Measurements from ENCODE around the gene FHOD3. TPM values are rescaled to one million over a fixed set of nuclear protein-coding genes. Genes with fewer than 3 reads are reported as not detected.

Gene FHOD3
- total RNA-seq, 1 experiment from 2014 or later, result 2.9 TPM

DNA sequence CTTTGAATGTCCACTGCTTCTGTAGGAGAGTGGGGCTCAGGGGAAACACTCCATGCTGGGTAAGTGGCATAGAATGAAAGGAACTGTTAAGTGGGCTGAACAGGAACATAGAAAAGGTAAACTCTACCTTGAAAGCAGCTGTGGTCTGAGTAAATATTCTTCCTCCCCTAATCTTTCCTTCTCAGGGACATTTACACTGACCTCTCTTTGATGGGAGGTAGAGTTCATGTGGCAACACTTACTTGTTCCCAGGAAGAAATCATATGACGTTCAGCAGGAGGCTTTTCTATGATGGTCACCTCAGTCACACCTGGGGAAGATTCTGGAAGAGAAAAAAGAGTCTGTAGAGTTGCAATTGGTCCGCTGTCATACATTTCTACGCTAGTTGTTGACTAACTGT, 521.1 kb downstream of the FHOD3 start:
- no peaks in the 10 kb centered on the region for H3K27me3 Mint-ChIP-seq (ENCODE audit: unreplicated experiment)

DNA sequence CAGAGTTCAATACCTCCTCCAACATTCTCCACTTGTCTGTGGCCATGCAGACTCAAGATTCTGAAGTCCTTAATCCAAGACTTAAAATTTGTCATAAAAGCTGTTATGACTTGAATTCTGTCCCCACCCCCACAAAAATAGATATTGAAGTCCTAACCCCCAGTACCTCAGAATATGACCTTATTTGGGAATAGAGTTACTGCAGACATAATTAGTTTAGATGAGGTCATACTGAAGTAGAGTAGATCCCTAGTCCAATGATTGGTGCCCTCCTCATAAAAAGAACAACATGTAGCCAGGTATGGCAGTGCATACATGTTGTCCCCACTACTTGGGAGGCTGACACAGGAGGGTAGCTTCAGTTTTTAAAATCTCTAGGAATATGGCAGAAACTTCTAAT, 522.1 kb downstream of the FHOD3 start:
- intact Hi-C loops (cut with micrococcal nuclease; ENCODE audit: unreplicated experiment), result no loop called here

More for the DNA sequence above, 521.1 kb downstream of the FHOD3 start:
- DNase-seq, result no peak
- H3K4me3 Mint-ChIP-seq (ENCODE audit: low read depth, unreplicated experiment), result no peak overlapping the region
- TF ChIP-seq, protein P1, sequence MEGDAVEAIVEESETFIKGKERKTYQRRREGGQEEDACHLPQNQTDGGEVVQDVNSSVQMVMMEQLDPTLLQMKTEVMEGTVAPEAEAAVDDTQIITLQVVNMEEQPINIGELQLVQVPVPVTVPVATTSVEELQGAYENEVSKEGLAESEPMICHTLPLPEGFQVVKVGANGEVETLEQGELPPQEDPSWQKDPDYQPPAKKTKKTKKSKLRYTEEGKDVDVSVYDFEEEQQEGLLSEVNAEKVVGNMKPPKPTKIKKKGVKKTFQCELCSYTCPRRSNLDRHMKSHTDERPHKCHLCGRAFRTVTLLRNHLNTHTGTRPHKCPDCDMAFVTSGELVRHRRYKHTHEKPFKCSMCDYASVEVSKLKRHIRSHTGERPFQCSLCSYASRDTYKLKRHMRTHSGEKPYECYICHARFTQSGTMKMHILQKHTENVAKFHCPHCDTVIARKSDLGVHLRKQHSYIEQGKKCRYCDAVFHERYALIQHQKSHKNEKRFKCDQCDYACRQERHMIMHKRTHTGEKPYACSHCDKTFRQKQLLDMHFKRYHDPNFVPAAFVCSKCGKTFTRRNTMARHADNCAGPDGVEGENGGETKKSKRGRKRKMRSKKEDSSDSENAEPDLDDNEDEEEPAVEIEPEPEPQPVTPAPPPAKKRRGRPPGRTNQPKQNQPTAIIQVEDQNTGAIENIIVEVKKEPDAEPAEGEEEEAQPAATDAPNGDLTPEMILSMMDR (IDR thresholded peaks at IDR 0.05; ENCODE audit: unreplicated experiment), result no peak
- no TSS peak for BruUV-seq (replicated peaks)
- peaks cover 11% of the 10 kb centered on the region for H3K36me3 Mint-ChIP-seq (ENCODE audit: insufficient read depth, unreplicated experiment)
- no peak overlapping the region for H3K27ac Mint-ChIP-seq (ENCODE audit: unreplicated experiment)
- no peaks in the 10 kb centered on the region for H3K4me1 Mint-ChIP-seq (ENCODE audit: low read depth, unreplicated experiment)
- no peaks in the 10 kb centered on the region for H3K9me3 Mint-ChIP-seq (ENCODE audit: low read depth, unreplicated experiment)
- CTCF ChIA-PET, result no interaction called here
- intact Hi-C loops (cut with micrococcal nuclease; ENCODE audit: unreplicated experiment), result no loop called here

DNA sequence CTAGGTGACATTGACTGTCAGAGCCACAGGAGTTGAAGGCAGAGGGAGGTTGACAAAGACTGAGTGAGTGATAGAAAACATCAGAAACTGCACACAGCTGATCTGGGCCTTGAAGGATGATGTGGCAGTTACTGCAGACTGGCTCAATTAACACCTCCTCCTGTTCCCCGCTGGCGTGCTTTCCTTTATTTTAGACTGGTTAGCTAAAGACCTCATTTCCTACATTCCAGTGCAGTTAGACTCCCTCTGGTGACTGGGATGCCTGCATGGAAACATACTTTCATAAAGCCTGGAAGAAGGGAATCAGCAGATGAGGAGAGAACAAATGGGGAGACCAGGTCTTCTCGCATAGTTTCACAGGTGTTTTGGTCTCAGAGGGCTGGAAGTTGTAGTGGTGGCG, 524.2 kb downstream of the FHOD3 start:
- TF ChIP-seq, protein P1 (IDR thresholded peaks at IDR 0.05; ENCODE audit: unreplicated experiment), result no peak
- H3K4me1 Mint-ChIP-seq (ENCODE audit: low read depth, unreplicated experiment), result peaks cover under 1% of the 10 kb centered on the region
- no TSS peak for BruUV-seq (replicated peaks)
- H3K27ac Mint-ChIP-seq (ENCODE audit: unreplicated experiment), result no peak overlapping the region
- no peaks in the 10 kb centered on the region for H3K9me3 Mint-ChIP-seq (ENCODE audit: low read depth, unreplicated experiment)
- no peaks in the 10 kb centered on the region for H3K27me3 Mint-ChIP-seq (ENCODE audit: unreplicated experiment)
- CTCF ChIA-PET, result no interaction called here
- H3K4me3 Mint-ChIP-seq (ENCODE audit: low read depth, unreplicated experiment), result no peak overlapping the region
- intact Hi-C loops (cut with micrococcal nuclease; ENCODE audit: unreplicated experiment), result no loop called here
- DNase-seq, result no peak
- H3K36me3 Mint-ChIP-seq (ENCODE audit: insufficient read depth, unreplicated experiment), result no peaks in the 10 kb centered on the region

More for the DNA sequence above, 522.1 kb downstream of the FHOD3 start:
- Mint-ChIP-seq H3K27me3 (ENCODE audit: unreplicated experiment) (no peaks in the 10 kb centered on the region), H3K4me3 (ENCODE audit: low read depth, unreplicated experiment) (no peak overlapping the region), H3K9me3 (ENCODE audit: low read depth, unreplicated experiment) (no peaks in the 10 kb centered on the region), H3K27ac (ENCODE audit: unreplicated experiment) (no peak overlapping the region), H3K36me3 (ENCODE audit: insufficient read depth, unreplicated experiment) (peaks cover 11% of the 10 kb centered on the region), H3K4me1 (ENCODE audit: low read depth, unreplicated experiment) (no peaks in the 10 kb centered on the region)
- TF ChIP-seq, protein P1 (IDR thresholded peaks at IDR 0.05; ENCODE audit: unreplicated experiment), result no peak
- BruUV-seq (replicated peaks), result no TSS peak
- CTCF ChIA-PET, result no interaction called here
- no peak for DNase-seq

DNA sequence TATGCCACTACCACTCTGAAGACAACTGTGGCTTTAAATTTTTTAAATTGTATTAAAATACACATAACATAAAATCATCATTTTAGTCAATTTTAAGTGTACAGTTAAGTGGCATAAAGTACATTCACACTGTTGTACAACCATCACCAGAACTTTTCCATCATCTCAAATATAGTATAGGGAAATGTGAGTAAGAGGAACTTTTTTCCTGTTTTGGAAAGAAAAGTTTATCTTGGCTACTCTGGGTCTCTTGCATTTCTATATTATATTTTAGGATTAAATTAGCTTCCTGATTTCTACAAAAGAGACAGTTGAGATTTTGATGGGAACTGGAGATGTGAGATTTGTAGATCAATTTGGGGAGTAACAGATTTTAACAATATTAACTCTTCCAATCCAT, 528.0 kb downstream of the FHOD3 start:
- H3K27me3 Mint-ChIP-seq (ENCODE audit: unreplicated experiment), result no peaks in the 10 kb centered on the region
- DNase-seq, result no peak
- intact Hi-C loops (cut with micrococcal nuclease; ENCODE audit: unreplicated experiment), result no loop called here
- no peak overlapping the region for H3K4me3 Mint-ChIP-seq (ENCODE audit: low read depth, unreplicated experiment)
- peaks cover 29% of the 10 kb centered on the region for H3K36me3 Mint-ChIP-seq (ENCODE audit: insufficient read depth, unreplicated experiment)
- TF ChIP-seq, protein P1 (IDR thresholded peaks at IDR 0.05; ENCODE audit: unreplicated experiment), result no peak
- no peaks in the 10 kb centered on the region for H3K9me3 Mint-ChIP-seq (ENCODE audit: low read depth, unreplicated experiment)
- peaks cover 27% of the 10 kb centered on the region for H3K4me1 Mint-ChIP-seq (ENCODE audit: low read depth, unreplicated experiment)
- BruUV-seq (replicated peaks), result no TSS peak
- H3K27ac Mint-ChIP-seq (ENCODE audit: unreplicated experiment), result no peak overlapping the region
- CTCF ChIA-PET, result no interaction called here
